GM12872 (cell line): ENCODE results near the gene DNAJB4.

Experiments used
- TF ChIP-seq, protein P1 (sequence below): IDR thresholded peaks from 3 replicates; pipeline ENCODE4 v1.5.1; 2011; ENCODE audit warnings: low read depth, mild to moderate bottlenecking, low read length, moderate library complexity; ENCODE audit not compliant: insufficient read depth

The DNAJB4 gene

DNA sequence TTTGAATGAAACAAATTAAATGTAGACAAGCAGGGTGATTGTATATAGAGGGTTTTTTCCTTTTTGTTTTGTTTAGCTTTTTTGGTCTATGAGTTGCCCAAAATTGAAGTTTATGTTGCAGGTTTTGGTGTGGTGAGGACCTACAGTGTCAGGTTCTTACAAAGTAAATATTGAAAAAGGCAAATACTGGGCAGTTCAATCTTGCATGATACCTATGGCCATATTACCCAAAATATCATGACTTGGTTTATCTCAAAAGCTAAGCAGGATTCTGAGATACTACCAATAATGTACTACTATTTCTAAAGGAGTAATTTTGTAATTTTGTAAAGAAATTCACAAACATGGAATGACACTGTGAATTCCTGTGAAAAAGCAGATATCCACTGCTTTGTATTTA lies 1.8 kb downstream of the DNAJB4 start:
- TF ChIP-seq, protein P1, sequence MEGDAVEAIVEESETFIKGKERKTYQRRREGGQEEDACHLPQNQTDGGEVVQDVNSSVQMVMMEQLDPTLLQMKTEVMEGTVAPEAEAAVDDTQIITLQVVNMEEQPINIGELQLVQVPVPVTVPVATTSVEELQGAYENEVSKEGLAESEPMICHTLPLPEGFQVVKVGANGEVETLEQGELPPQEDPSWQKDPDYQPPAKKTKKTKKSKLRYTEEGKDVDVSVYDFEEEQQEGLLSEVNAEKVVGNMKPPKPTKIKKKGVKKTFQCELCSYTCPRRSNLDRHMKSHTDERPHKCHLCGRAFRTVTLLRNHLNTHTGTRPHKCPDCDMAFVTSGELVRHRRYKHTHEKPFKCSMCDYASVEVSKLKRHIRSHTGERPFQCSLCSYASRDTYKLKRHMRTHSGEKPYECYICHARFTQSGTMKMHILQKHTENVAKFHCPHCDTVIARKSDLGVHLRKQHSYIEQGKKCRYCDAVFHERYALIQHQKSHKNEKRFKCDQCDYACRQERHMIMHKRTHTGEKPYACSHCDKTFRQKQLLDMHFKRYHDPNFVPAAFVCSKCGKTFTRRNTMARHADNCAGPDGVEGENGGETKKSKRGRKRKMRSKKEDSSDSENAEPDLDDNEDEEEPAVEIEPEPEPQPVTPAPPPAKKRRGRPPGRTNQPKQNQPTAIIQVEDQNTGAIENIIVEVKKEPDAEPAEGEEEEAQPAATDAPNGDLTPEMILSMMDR = no peak

DNA sequence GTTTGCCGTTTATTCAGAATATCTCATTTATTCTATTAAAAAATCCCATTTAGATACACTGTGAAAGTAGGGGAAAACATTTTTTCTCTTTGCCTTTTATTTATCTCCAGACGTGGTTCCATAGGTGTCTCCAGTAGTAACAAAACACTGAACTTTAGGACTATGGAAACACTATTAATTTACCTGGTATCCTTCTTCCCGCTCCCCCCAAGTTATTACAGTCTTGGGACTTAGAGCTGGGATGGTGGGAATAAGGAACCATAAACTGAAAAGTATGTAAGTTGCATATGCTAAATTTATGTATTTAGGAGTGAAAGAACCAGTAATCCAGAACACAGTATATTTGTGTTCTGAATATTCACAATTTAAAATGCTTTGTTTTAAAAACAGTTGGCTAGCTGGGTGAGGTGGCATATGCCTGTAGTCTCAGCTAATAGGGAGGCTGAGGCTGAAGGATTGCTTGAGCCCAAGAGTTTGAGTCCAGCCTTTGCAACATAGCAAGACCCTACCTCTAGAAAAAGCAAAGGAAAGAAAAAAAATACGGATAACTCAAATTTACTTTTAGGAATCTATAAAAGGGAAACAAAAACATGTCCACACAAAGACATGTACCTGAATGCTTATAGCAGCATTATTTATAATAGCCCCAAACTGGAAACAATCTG lies 3.1 kb downstream of the DNAJB4 start:
- TF ChIP-seq, protein P1 = no peak

DNA sequence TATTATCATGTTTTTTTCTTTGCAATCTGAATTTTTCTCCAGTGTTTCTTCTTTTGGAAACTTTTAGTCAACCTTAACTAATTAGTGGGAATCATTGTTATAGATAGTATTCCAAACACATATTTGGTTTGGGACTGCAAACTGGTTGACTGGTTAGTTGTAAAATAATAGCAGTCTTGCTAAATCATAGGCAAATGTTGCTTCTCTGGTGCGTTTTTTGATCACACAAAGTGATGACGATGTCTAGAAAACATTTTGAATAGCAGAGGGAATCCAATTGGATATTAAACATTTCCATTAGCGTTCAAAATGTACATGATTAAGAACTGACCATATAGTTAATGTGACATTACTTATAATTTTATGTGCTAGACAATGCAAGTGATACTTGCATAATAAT lies 4.5 kb downstream of the DNAJB4 start:
- TF ChIP-seq, protein P1 = no peak

DNA sequence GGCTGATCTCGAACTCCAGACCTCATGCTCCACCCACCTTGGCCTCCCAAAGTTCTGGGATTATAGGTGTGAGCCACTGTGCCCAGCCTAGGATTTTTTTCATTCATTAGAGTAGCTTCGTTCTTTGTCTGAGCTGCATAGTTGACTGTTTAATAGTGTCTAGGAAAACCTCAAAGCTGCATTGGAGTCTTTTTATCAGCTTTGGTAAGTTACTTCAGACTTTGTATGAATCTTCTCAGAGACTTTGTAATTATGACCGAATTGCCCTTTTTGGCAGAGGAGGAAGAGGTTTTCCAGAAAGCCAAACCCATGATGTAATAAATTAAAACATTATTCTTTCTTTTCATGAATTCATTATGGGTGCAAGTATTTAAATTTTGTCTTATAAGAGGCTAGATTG lies 5.1 kb downstream of the DNAJB4 start:
- TF ChIP-seq, protein P1 = no peak

DNA sequence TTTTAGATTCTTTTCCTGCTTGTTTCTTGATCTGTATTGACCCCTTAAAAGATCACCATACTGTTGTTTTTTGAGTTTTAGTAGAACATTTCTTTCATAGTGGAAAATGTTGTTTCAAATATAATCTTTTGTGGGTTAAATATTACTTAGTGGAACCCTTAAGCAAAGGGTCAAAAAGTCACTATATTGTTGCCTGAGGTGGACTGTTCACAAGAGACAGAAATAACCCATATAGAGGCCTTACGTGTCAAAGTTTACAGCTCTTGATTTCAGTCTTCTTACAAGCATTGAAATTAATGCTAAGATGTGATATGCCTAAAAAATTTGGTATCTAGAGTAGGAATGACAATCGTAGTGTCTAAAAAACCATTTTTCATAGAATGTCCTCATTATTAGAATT lies 6.3 kb downstream of the DNAJB4 start:
- TF ChIP-seq, protein P1 = no peak

DNA sequence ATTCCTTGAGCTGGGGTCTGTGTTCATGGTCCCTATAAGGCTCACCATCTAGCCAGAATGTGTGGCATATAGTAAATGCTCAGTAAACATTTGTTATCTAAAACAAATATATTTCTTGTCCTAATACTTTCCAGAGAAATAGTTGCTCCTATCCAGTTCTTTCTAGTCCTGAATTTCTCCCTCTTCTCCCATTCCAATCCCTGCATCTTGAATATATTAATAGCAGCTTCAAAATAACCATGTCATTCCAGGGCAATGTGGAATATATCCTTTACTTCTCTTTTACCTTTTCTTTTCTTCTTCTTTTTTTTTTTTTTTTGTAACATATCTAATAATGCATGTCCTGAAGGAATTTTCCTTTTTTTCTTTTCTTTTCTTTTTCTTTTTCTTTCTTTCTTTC lies 10.4 kb downstream of the DNAJB4 start:
- TF ChIP-seq, protein P1 = no peak

DNA sequence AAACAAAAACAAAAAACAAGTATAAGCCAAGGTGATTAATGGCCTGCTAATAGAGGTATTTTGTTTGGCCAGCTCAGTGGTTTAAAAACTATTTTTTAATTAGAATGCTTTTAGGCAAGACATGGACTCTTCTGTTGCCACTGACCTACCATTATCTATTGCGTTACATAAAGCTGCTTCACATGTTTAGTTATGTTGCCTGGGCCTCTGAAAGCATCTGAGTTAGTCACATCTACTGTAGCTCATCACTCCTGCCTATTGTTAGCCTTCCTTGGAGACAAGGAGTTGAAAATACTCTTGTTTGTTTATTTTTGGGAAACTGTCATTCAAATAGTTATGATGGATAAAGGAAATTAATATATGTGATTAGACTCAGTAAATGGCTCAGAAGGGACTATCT lies 14.3 kb downstream of the DNAJB4 start:
- TF ChIP-seq, protein P1 = no peak
